GM18861 (cell line): ENCODE data around the gene ATP5F1D.

ENCODE experiments used
- ATAC-seq: cut with Tn5 transposase; IDR thresholded peaks from one replicate; pipeline ENCODE4 v1.9.1; 2021; ENCODE audit not compliant: unreplicated experiment

ATP5F1D gene

GRCh38 chr19:1291761-1292418 is 50.3 kb downstream of the ATP5F1D start:
- no peak for ATAC-seq

GRCh38 chr19:1292419-1293151 is 51.0 kb downstream of the ATP5F1D start:
- no peak for ATAC-seq

- no peak for ATAC-seq
These were observed 52.4 kb downstream of the ATP5F1D start for GRCh38 chr19:1293782-1294604.
